H9 (cell line): ENCODE measurements around the gene CDK14. TPM values are rescaled to one million over a fixed set of nuclear protein-coding genes. Genes with fewer than 3 reads are reported as not detected.

Experiments used
- DNase-seq: peaks from one replicate; pipeline ENCODE4 v3.0.0-alpha.2; 2017
- H2AFZ ChIP-seq: one replicate; pipeline ENCODE4 v1.6.1; 2013; ENCODE audit warnings: mild to moderate bottlenecking, low read length, control low read depth, moderate library complexity
- H2AK5ac ChIP-seq: 2 replicates; pipeline ENCODE4 v1.6.1; 2013; ENCODE audit warnings: low read length, control low read depth, mixed read lengths; ENCODE audit not compliant: insufficient read length
- H2BK120ac ChIP-seq: one replicate; pipeline ENCODE4 v1.6.1; 2013; ENCODE audit warnings: low read depth, mild to moderate bottlenecking, low read length, control low read depth, inconsistent platforms; ENCODE audit not compliant: poor library complexity, severe bottlenecking
- H2BK12ac ChIP-seq: 2 replicates; pipeline ENCODE4 v1.6.1; 2013; ENCODE audit warnings: low read length, control low read depth, mixed read lengths, low read depth; ENCODE audit not compliant: insufficient read length
- H2BK15ac ChIP-seq: 2 replicates; pipeline ENCODE4 v1.6.1; 2013; ENCODE audit warnings: low read depth, low read length, control low read depth
- H2BK20ac ChIP-seq: one replicate; pipeline ENCODE4 v1.6.1; 2013; ENCODE audit warnings: low read depth, mild to moderate bottlenecking, low read length, control low read depth, inconsistent platforms; ENCODE audit not compliant: poor library complexity, severe bottlenecking
- H2BK5ac ChIP-seq: 2 replicates; pipeline ENCODE4 v1.6.1; 2013; ENCODE audit warnings: low read length, control low read depth, mixed read lengths; ENCODE audit not compliant: insufficient read length
- H3K14ac ChIP-seq: 2 replicates; pipeline ENCODE4 v1.6.1; 2013; ENCODE audit warnings: low read length, control low read depth; ENCODE audit not compliant: insufficient read depth
- H3K18ac ChIP-seq: 2 replicates; pipeline ENCODE4 v1.6.1; 2013; ENCODE audit warnings: low read depth, mild to moderate bottlenecking, mixed read lengths, low read length, control low read depth; ENCODE audit not compliant: insufficient read length
- H3K23ac ChIP-seq: 2 replicates; pipeline ENCODE4 v1.6.1; 2013; ENCODE audit warnings: low read length, control low read depth, mixed read lengths, low read depth; ENCODE audit not compliant: insufficient read length
- H3K23me2 ChIP-seq: 2 replicates; pipeline ENCODE4 v1.6.1; 2013; ENCODE audit warnings: low read depth, mild to moderate bottlenecking, mixed read lengths, low read length, control low read depth; ENCODE audit not compliant: insufficient read length, poor library complexity, severe bottlenecking
- H3K27ac ChIP-seq: 2 replicates; pipeline ENCODE4 v1.5.1; 2013; ENCODE audit warnings: low read length, control low read depth, mixed read lengths, low read depth; ENCODE audit not compliant: insufficient read length
- H3K27me3 ChIP-seq: 2 replicates; pipeline ENCODE4 v1.6.1; 2013; ENCODE audit warnings: low read length, control low read depth, inconsistent platforms; ENCODE audit not compliant: insufficient read depth
- H3K4ac ChIP-seq: 2 replicates; pipeline ENCODE4 v1.6.1; 2013; ENCODE audit warnings: low read depth, mild to moderate bottlenecking, control low read depth, inconsistent platforms, low read length, moderate library complexity
- H3K4me1 ChIP-seq: 2 replicates; pipeline ENCODE4 v1.6.1; 2013; ENCODE audit warnings: low read length, control low read depth, inconsistent platforms; ENCODE audit not compliant: insufficient read depth
- H3K4me2 ChIP-seq: 2 replicates; pipeline ENCODE4 v1.6.1; 2013; ENCODE audit warnings: low read length, control low read depth, mixed read lengths; ENCODE audit not compliant: insufficient read length, insufficient read depth
- H3K56ac ChIP-seq: 2 replicates; pipeline ENCODE4 v1.6.1; 2013; ENCODE audit warnings: low read depth, mild to moderate bottlenecking, mixed read lengths, low read length, control low read depth; ENCODE audit not compliant: insufficient read length
- H3K79me1 ChIP-seq: 2 replicates; pipeline ENCODE4 v1.6.1; 2013; ENCODE audit warnings: low read depth, mild to moderate bottlenecking, moderate library complexity, low read length, control low read depth, inconsistent platforms; ENCODE audit not compliant: insufficient read depth, poor library complexity, severe bottlenecking
- H3K79me2 ChIP-seq: 2 replicates; pipeline ENCODE4 v1.6.1; 2013; ENCODE audit warnings: low read length, control low read depth, inconsistent platforms; ENCODE audit not compliant: insufficient read depth
- H3K9ac ChIP-seq: 2 replicates; pipeline ENCODE4 v1.6.1; 2013; ENCODE audit warnings: low read length, control low read depth, mixed read lengths; ENCODE audit not compliant: insufficient read length; ENCODE audit errors: extremely low read depth
- H3K9me3 ChIP-seq: one replicate; pipeline ENCODE4 v1.6.1; 2013; ENCODE audit warnings: low read depth, low read length, inconsistent platforms; ENCODE audit not compliant: control insufficient read depth
- H3T11ph ChIP-seq: one replicate; pipeline ENCODE4 v1.6.1; 2013; ENCODE audit warnings: mild to moderate bottlenecking, low read length, control low read depth, inconsistent platforms
- H4K20me1 ChIP-seq: one replicate; pipeline ENCODE4 v1.6.1; 2013; ENCODE audit not compliant: control insufficient read depth, insufficient read length, insufficient read depth
- H4K5ac ChIP-seq: 2 replicates; pipeline ENCODE4 v1.6.1; 2013; ENCODE audit warnings: low read depth, mild to moderate bottlenecking, mixed read lengths, low read length, control low read depth; ENCODE audit not compliant: insufficient read length
- H4K8ac ChIP-seq: replicated peaks from 2 replicates; pipeline ENCODE4 v1.6.1; 2013; ENCODE audit warnings: low read length, control low read depth, mixed read lengths, low read depth; ENCODE audit not compliant: insufficient read length
- H4K91ac ChIP-seq: 2 replicates; pipeline ENCODE4 v1.6.1; 2013; ENCODE audit warnings: low read depth, mild to moderate bottlenecking, moderate library complexity, mixed read lengths, low read length, control low read depth; ENCODE audit not compliant: insufficient read length
- H3K27ac Mint-ChIP-seq, 3 experiments: 2 replicates in 2 of 3; 3 replicates in 1 of 3; pipeline ENCODE4 v1.8.0; 2020 to 2021; ENCODE audit warnings: mixed read lengths in 3 of 3, mild to moderate bottlenecking in 1 of 3, moderate library complexity in 1 of 3
- H3K27me3 Mint-ChIP-seq: 2 replicates; pipeline ENCODE4 v1.8.0; 2021; ENCODE audit warnings: low read depth, mild to moderate bottlenecking, moderate library complexity, mixed read lengths
- H3K36me3 Mint-ChIP-seq, 3 experiments: 2 replicates in 2 of 3; 3 replicates in 1 of 3; pipeline ENCODE4 v1.8.0; 2020 to 2021; ENCODE audit warnings: low read depth in 3 of 3, mixed read lengths in 3 of 3; ENCODE audit not compliant: insufficient read depth in 1 of 3
- H3K4me1 Mint-ChIP-seq, 2 experiments: 2 replicates each; pipeline ENCODE4 v1.8.0; 2020; ENCODE audit warnings: mixed read lengths in 2 of 2
- H3K4me3 Mint-ChIP-seq, 2 experiments: 2 replicates in 1 of 2; 3 replicates in 1 of 2; pipeline ENCODE4 v1.8.0; 2020 to 2021; ENCODE audit warnings: mild to moderate bottlenecking in 2 of 2, mixed read lengths in 2 of 2, moderate library complexity in 1 of 2
- H3K9me3 Mint-ChIP-seq, 2 experiments: 2 replicates in 1 of 2; 3 replicates in 1 of 2; pipeline ENCODE4 v1.8.0; 2020; ENCODE audit warnings: mild to moderate bottlenecking in 2 of 2, mixed read lengths in 2 of 2, moderate library complexity in 1 of 2
- WGBS: extraction: QIAGEN DNeasy Blood & Tissue Kit; methylation state at CpG from one replicate; pipeline ENCODE4 v1.1.7; 2013; ENCODE audit warnings: missing lambda C conversion rate, low lambda C conversion rate, mixed read lengths; ENCODE audit not compliant: insufficient read length; ENCODE audit errors: extremely low coverage; 5-methylcytosine and 5-hydroxymethylcytosine counted together
- total RNA-seq: library from RNA; stranded (reverse); gene quantifications from 2 replicates; pipeline ENCODE4 v1.2.1, GENCODE V29; 2021
- TF ChIP-seq, protein P1 (sequence below): fragments of 200-600 bp; sonication (generic); conservative IDR thresholded peaks from 3 replicates; pipeline ENCODE4 v1.8.0; 2021; ENCODE audit warnings: antibody characterized with exemption, mild to moderate bottlenecking

CDK14 gene
- total RNA-seq, 1 experiment from 2014 or later = 23.9 TPM

DNA sequence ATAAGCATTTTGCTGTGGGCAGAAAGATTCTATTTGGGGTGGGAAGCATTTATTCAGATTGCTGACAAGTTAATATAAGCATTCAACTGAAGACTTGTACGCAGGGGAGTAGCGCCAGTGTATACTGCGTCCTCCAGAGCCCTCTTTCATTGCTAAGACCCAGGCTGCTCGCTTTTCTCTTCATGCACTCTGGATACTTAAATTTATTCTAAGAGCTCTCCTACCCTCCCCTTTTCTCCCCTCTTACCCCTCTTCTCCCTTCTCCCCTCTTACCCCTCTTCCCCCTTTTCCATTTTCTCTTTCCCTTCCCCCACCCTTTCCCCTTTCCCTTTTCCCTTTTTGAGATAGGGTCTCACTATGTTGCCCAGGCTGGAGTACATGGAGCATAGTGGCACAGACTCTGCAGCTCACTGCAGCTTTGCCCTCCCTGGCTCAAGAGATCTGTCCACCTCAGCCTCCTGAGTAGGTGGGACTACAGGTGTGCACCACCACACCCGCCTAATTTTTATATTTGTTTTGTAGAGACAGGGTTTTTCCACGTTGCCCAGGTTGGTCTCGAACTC is 125.8 kb downstream of the CDK14 start:
- Histone ChIP-seq H4K20me1 (no peaks in the 10 kb centered on the region), H4K5ac (no peak overlapping the region), H3K9me3 (no peaks in the 10 kb centered on the region), H3K23me2 (no peaks in the 10 kb centered on the region), H2BK120ac (no peak overlapping the region), H3K27me3 (no peaks in the 10 kb centered on the region), H2AK5ac (no peak overlapping the region), H3K79me2 (0 out of 2 replicates have a peak, but pooled peaks cover 2% of the 10 kb centered on the region), H2BK12ac (no peak overlapping the region), H3K79me1 (no peaks in the 10 kb centered on the region), H3K9ac (no peak overlapping the region), H2BK5ac (no peak overlapping the region), H3K4ac (no peak overlapping the region), H3K23ac (no peak overlapping the region), H4K8ac (no peak overlapping the region), H3T11ph (no peak overlapping the region), H2BK20ac (no peak overlapping the region), H3K56ac (no peak overlapping the region), H3K18ac (no peak overlapping the region), H2AFZ (no peak overlapping the region), H3K4me1 (peaks cover 2% of the 10 kb centered on the region; the same call in 1 of the 2 replicates), H3K4me2 (no peak overlapping the region), H3K14ac (no peak overlapping the region), H2BK15ac (no peak overlapping the region), H4K91ac (no peak overlapping the region), H3K27ac (no peak overlapping the region)
- Mint-ChIP-seq H3K4me3 (no peak overlapping the region), H3K27ac (peak overlapping the region in 1 of 3 experiments; percentile 48; a peak in 1 of 7 replicates), H3K27me3 (no peaks in the 10 kb centered on the region), H3K36me3 (no peaks in the 10 kb centered on the region), H3K9me3 (no peaks in the 10 kb centered on the region), H3K4me1 (peaks cover 18 to 26% of the 10 kb centered on the region in 2 experiments)
- WGBS = no CpG with 5 or more reads among the region's 7 CpGs
- TF ChIP-seq, protein P1, sequence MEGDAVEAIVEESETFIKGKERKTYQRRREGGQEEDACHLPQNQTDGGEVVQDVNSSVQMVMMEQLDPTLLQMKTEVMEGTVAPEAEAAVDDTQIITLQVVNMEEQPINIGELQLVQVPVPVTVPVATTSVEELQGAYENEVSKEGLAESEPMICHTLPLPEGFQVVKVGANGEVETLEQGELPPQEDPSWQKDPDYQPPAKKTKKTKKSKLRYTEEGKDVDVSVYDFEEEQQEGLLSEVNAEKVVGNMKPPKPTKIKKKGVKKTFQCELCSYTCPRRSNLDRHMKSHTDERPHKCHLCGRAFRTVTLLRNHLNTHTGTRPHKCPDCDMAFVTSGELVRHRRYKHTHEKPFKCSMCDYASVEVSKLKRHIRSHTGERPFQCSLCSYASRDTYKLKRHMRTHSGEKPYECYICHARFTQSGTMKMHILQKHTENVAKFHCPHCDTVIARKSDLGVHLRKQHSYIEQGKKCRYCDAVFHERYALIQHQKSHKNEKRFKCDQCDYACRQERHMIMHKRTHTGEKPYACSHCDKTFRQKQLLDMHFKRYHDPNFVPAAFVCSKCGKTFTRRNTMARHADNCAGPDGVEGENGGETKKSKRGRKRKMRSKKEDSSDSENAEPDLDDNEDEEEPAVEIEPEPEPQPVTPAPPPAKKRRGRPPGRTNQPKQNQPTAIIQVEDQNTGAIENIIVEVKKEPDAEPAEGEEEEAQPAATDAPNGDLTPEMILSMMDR = no peak
- DNase-seq = no peak
